GM23248 (cell line): Measurements from ENCODE around the gene TMEM74B. TPM values are rescaled to one million over a fixed set of nuclear protein-coding genes. Genes with fewer than 3 reads are reported as not detected.

Source experiments
- DNase-seq: peaks from one replicate; pipeline ENCODE4 v3.0.0-alpha.2; 2015
- H2AFZ ChIP-seq: fragments of 200-600 bp; sonication (generic); 2 replicates; pipeline ENCODE4 v1.6.1; 2016; ENCODE audit warnings: antibody characterized with exemption
- H3F3A ChIP-seq: fragments of 200-600 bp; sonication (generic); 2 replicates; pipeline ENCODE4 v1.6.1; 2016; ENCODE audit warnings: mild to moderate bottlenecking, antibody characterized with exemption, mixed run types; ENCODE audit not compliant: insufficient read depth
- H3K27ac ChIP-seq: fragments of 200-600 bp; sonication (generic); 2 replicates; pipeline ENCODE4 v1.5.1; 2016; ENCODE audit warnings: mild to moderate bottlenecking
- H3K27me3 ChIP-seq: fragments of 200-600 bp; sonication (generic); replicated peaks from 2 replicates; pipeline ENCODE4 v1.6.1; 2016; ENCODE audit warnings: mild to moderate bottlenecking; ENCODE audit not compliant: insufficient read depth
- H3K36me3 ChIP-seq: fragments of 200-600 bp; sonication (generic); 2 replicates; pipeline ENCODE4 v1.6.1; 2016; ENCODE audit warnings: low read depth, mild to moderate bottlenecking
- H3K4me1 ChIP-seq: fragments of 200-600 bp; sonication (generic); 2 replicates; pipeline ENCODE4 v1.6.1; 2016; ENCODE audit warnings: mild to moderate bottlenecking; ENCODE audit not compliant: insufficient read depth
- H3K4me2 ChIP-seq: fragments of 200-600 bp; sonication (generic); one replicate; pipeline ENCODE4 v1.6.1; 2016; ENCODE audit warnings: mild to moderate bottlenecking; ENCODE audit not compliant: unreplicated experiment
- H3K4me3 ChIP-seq: fragments of 200-600 bp; sonication (generic); 2 replicates; pipeline ENCODE4 v1.5.1; 2016; ENCODE audit warnings: mild to moderate bottlenecking
- H3K79me2 ChIP-seq: fragments of 200-600 bp; sonication (generic); 2 replicates; pipeline ENCODE4 v1.6.1; 2016; ENCODE audit warnings: mild to moderate bottlenecking; ENCODE audit not compliant: insufficient read depth
- H3K9ac ChIP-seq: fragments of 200-600 bp; sonication (generic); 2 replicates; pipeline ENCODE4 v1.6.1; 2016; ENCODE audit warnings: mild to moderate bottlenecking
- H3K9me2 ChIP-seq: fragments of 200-600 bp; sonication (generic); 2 replicates; pipeline ENCODE4 v1.6.1; 2016; ENCODE audit warnings: mixed run types, mild to moderate bottlenecking, moderate library complexity; ENCODE audit not compliant: insufficient read depth
- H3K9me3 ChIP-seq: fragments of 200-600 bp; sonication (generic); one replicate; pipeline ENCODE4 v1.6.1; 2017; ENCODE audit warnings: low read depth
- H4K20me1 ChIP-seq: fragments of 200-600 bp; sonication (generic); 2 replicates; pipeline ENCODE4 v1.6.0; 2016; ENCODE audit not compliant: insufficient read depth
- EZH2 ChIP-seq: fragments of 200-600 bp; sonication (generic); IDR thresholded peaks from 2 replicates; pipeline ENCODE4 v1.6.1; 2018; ENCODE audit warnings: antibody characterized with exemption, mild to moderate bottlenecking; ENCODE audit not compliant: insufficient read depth, poor library complexity, severe bottlenecking
- EZH2phosphoT487 ChIP-seq: fragments of 200-600 bp; sonication (generic); IDR thresholded peaks from 2 replicates; pipeline ENCODE4 v1.6.1; 2018; ENCODE audit warnings: antibody characterized with exemption, moderate library complexity, mild to moderate bottlenecking, low read depth; ENCODE audit not compliant: insufficient read depth
- WGBS, 2 experiments: methylation state at CpG; one replicate each; pipeline ENCODE4 v1.1.6; 2015 to 2017; ENCODE audit warnings: low lambda C conversion rate in 2 of 2, low coverage in 1 of 2; ENCODE audit errors: missing lambda C conversion rate in 2 of 2; 5-methylcytosine and 5-hydroxymethylcytosine counted together
- in situ Hi-C: fragments of 300-500 bp; cut with MboI; formaldehyde crosslinking; loops from 2 replicates; pipeline ENCODE4 v1.15.0; 2020
- polyA plus RNA-seq: library from polyadenylated mRNA; unstranded; fragments of >200 nt; fragmentation: Nextera tagmentation; extraction: Ambion mirVana; gene quantifications from 2 replicates; pipeline ENCODE4 v1.2.1, GENCODE V29; 2016
- total RNA-seq: library from RNA; depleted of rRNA; stranded (reverse); fragments of >200 nt; shearing (Covaris generic); gene quantifications from 2 replicates; pipeline ENCODE4 v1.2.3, GENCODE V29; 2014

The TMEM74B gene
- total and polyA plus RNA-seq, 2 experiments from 2014 or later: 0.18 to 0.43 TPM

DNA sequence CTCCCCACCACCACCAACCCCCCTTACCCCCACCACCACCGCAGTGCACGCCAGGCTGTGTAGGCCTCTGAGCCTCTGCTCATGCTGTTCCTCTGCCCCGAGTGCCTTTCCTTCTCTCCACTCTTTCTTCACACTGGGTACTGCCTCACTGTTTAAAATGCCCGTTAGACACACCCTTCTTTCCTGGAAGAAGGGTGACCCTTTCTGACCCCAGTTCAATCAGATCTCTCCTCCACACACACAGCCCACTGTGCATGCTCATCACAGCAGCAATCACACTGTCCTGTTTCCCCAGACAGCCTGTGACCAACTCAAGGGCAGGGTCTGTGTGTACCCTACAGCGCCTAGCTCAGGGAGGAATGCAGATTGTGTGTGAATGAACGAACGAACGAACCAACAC, 10.0 kb downstream of the TMEM74B start:
- peaks cover 2% of the 10 kb centered on the region; the same call in 1 of the 2 replicates for H3K36me3 ChIP-seq
- no peak overlapping the region for H2AFZ ChIP-seq
- WGBS, 2 experiments: 68 to 70% methylated on average over 8 of the region's 8 CpGs
- in situ Hi-C loops: no loop called here
- H3K4me2 ChIP-seq: no peak overlapping the region
- H4K20me1 ChIP-seq: no peaks in the 10 kb centered on the region
- H3K4me1 ChIP-seq: no peaks in the 10 kb centered on the region
- no peak overlapping the region for H3K9ac ChIP-seq
- TF ChIP-seq EZH2: no peak
- TF ChIP-seq EZH2phosphoT487: no peak
- no peaks in the 10 kb centered on the region for H3K9me2 ChIP-seq
- no peaks in the 10 kb centered on the region for H3K9me3 ChIP-seq
- H3K27me3 ChIP-seq: no peaks in the 10 kb centered on the region
- H3K4me3 ChIP-seq: no peak overlapping the region
- no peaks in the 10 kb centered on the region for H3F3A ChIP-seq
- no peaks in the 10 kb centered on the region for H3K79me2 ChIP-seq
- no peak overlapping the region for H3K27ac ChIP-seq
- DNase-seq: no peak

DNA sequence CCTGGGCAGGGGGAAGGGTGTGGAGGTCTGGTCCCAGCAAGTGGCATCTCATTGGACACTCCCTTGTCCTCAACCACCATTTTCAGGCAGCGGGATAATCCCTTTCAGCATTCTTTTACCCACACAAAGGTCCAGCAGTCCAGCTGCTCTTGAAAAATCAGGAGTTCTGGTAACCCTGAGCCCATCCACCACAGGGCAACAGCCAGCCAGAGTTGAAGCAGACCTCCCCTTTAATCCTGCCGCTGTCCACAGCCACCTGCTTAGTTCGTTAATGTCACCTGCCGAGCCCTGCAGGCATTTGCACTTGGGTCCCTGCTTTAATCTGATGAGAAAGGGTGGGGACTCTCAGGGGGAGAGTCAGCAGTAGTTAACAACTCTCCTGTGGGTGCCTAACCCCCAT, 11.1 kb downstream of the TMEM74B start:
- Histone ChIP-seq H3K27me3 (no peaks in the 10 kb centered on the region), H3F3A (no peaks in the 10 kb centered on the region), H3K36me3 (peaks cover 5% of the 10 kb centered on the region; the same call in 1 of the 2 replicates), H3K4me2 (no peak overlapping the region), H3K4me1 (no peaks in the 10 kb centered on the region), H4K20me1 (no peaks in the 10 kb centered on the region), H3K4me3 (no peak overlapping the region), H3K9me2 (no peaks in the 10 kb centered on the region), H2AFZ (no peak overlapping the region), H3K9me3 (no peaks in the 10 kb centered on the region), H3K79me2 (no peaks in the 10 kb centered on the region), H3K27ac (no peak overlapping the region), H3K9ac (no peak overlapping the region)
- in situ Hi-C loops: no loop called here
- 68 to 75% methylated on average over 4 of the region's 4 CpGs for WGBS, 2 experiments
- TF ChIP-seq EZH2phosphoT487: no peak
- no peak for TF ChIP-seq EZH2
- DNase-seq: no peak

DNA sequence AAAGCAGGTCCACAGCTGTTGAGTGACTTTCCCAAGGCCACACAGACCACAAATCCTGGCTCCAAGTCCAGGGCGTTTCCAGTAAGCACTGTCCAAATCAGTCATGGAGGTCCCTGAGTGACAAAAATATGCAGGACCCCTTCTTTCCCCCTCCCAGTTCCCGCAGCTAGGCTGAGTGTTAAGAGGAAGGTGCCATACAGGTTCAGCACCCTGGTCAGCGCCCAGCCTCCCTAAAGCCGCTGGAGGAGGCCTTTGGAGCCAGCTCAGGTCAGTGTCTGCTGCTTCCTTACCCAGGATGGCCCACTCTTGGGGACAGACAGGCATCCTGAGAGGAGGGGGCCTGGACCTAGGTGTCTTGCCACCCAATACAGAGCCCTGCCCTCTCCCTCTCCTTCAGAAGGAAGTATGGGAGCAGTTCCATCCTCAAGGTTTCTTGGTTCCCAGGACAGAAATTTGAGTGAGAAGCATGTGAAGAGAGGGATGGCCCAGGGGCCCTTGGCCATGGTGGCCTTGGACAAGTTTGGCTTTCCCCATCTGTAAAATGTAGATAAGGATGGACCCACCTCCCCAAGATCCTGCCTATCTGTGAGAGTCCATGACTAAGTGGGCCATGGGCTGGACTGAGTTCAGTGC, 13.2 kb downstream of the TMEM74B start:
- TF ChIP-seq EZH2phosphoT487 (no peak), EZH2 (no peak)
- peak; percentile 46 for DNase-seq
- Histone ChIP-seq H4K20me1 (no peaks in the 10 kb centered on the region), H3K27ac (no peak overlapping the region), H3K27me3 (no peaks in the 10 kb centered on the region), H3K4me3 (no peak overlapping the region), H2AFZ (no peak overlapping the region), H3K4me2 (no peak overlapping the region), H3K9me2 (no peaks in the 10 kb centered on the region), H3K9me3 (no peaks in the 10 kb centered on the region), H3K9ac (no peak overlapping the region), H3K79me2 (no peaks in the 10 kb centered on the region), H3K4me1 (no peaks in the 10 kb centered on the region), H3K36me3 (peaks cover 20% of the 10 kb centered on the region; the same call in 1 of the 2 replicates), H3F3A (no peaks in the 10 kb centered on the region)
- 40 to 46% methylated on average over 4 of the region's 4 CpGs for WGBS, 2 experiments
- in situ Hi-C loops: no loop called here

DNA sequence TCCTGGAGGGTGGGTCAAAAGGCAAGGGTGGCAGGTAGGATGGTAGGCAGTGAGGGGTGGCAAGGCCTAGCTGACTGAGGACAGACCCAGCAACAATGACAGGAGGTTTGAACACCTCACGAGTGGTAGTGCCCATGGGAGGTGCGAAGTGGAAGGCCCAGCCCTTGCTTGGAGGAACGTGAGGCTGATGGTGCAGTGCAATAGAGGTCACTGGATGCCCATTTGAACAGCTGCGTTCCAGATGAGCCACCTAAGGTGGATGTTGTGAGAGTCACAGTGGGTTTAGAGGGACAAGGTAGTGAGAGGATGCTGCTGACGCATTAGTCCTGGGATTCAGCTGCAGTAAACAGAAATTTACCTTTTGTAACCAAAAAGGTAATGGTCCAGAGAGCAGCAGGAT, 15.6 kb downstream of the TMEM74B start:
- Histone ChIP-seq H3K4me1 (no peaks in the 10 kb centered on the region), H3K4me3 (no peak overlapping the region), H3F3A (no peaks in the 10 kb centered on the region), H3K36me3 (peaks cover 37% of the 10 kb centered on the region), H3K9me3 (no peaks in the 10 kb centered on the region), H2AFZ (no peak overlapping the region), H3K9me2 (no peaks in the 10 kb centered on the region), H3K27ac (no peak overlapping the region), H4K20me1 (no peaks in the 10 kb centered on the region), H3K27me3 (no peaks in the 10 kb centered on the region), H3K4me2 (no peak overlapping the region), H3K9ac (no peak overlapping the region), H3K79me2 (no peaks in the 10 kb centered on the region)
- in situ Hi-C loops: no loop called here
- no peak for DNase-seq
- 90 to 93% methylated on average over 5 of the region's 5 CpGs for WGBS, 2 experiments
- no peak for TF ChIP-seq EZH2
- TF ChIP-seq EZH2phosphoT487: no peak
